Mesothelial cell of epicardium (in vitro differentiated cells): Measurements from ENCODE around the gene MROH2A. TPM values are rescaled to one million over a fixed set of nuclear protein-coding genes. Genes with fewer than 3 reads are reported as not detected.
A peak's percentile ranks its signal among the peaks of the same experiment; 100 is the strongest.

ENCODE experiments used
- DNase-seq, 2 experiments: peaks; one replicate each; pipeline ENCODE4 v3.0.0; 2021; ENCODE audit warnings: low spot score in 2 of 2; ENCODE audit not compliant: unreplicated experiment in 2 of 2
- H3K27ac Mint-ChIP-seq: 2 replicates; pipeline ENCODE4 v1.8.0; 2021; ENCODE audit warnings: mixed read lengths
- H3K27me3 Mint-ChIP-seq: 2 replicates; pipeline ENCODE4 v1.8.0; 2021; ENCODE audit warnings: low read depth, mixed read lengths
- H3K36me3 Mint-ChIP-seq: 2 replicates; pipeline ENCODE4 v1.8.0; 2021; ENCODE audit warnings: mixed read lengths
- H3K4me1 Mint-ChIP-seq: 2 replicates; pipeline ENCODE4 v1.8.0; 2021; ENCODE audit warnings: mixed read lengths
- H3K4me3 Mint-ChIP-seq: 2 replicates; pipeline ENCODE4 v1.8.0; 2021; ENCODE audit warnings: mild to moderate bottlenecking, moderate library complexity, mixed read lengths
- H3K9me3 Mint-ChIP-seq: 2 replicates; pipeline ENCODE4 v1.8.0; 2021; ENCODE audit warnings: mixed read lengths
- total RNA-seq: library from RNA; stranded (reverse); gene quantifications from 3 replicates; pipeline ENCODE4 v1.2.1, GENCODE V29; 2021
- TF ChIP-seq, protein P1 (sequence below): fragments of 200-600 bp; sonication (generic); IDR thresholded peaks from one replicate; pipeline ENCODE4 v1.5.0; 2021; ENCODE audit warnings: antibody characterized with exemption; ENCODE audit not compliant: unreplicated experiment

The MROH2A gene
- total RNA-seq, 1 donor from 2014 or later, result not detected

DNA sequence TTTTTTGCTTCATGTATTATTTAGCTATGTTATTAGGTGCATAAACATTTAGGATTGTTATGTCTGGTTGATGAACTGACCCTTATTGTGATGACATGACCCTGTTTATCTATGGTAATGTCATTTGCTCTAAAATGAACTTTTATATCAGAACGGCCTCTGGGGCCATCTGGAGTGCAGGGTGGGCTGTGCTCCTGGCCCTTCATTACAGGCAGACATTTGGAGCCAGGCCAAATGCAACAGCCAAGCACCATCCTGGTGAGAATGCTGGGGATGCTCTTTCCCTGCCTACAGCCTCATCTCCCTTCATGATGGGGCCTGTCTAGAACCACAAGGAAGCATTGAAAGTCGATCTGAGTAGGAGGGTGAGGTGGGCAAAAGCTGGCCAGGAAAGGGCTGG is 38.2 kb downstream of the MROH2A start:
- H3K27me3 Mint-ChIP-seq, result peaks cover 16% of the 10 kb centered on the region
- peaks cover 3% of the 10 kb centered on the region for H3K36me3 Mint-ChIP-seq
- peaks cover 15% of the 10 kb centered on the region for H3K9me3 Mint-ChIP-seq
- no peak overlapping the region for H3K4me3 Mint-ChIP-seq
- peaks cover 18% of the 10 kb centered on the region for H3K4me1 Mint-ChIP-seq
- H3K27ac Mint-ChIP-seq, result peak overlapping the region; percentile 83
- no peak for DNase-seq
- TF ChIP-seq, protein P1, sequence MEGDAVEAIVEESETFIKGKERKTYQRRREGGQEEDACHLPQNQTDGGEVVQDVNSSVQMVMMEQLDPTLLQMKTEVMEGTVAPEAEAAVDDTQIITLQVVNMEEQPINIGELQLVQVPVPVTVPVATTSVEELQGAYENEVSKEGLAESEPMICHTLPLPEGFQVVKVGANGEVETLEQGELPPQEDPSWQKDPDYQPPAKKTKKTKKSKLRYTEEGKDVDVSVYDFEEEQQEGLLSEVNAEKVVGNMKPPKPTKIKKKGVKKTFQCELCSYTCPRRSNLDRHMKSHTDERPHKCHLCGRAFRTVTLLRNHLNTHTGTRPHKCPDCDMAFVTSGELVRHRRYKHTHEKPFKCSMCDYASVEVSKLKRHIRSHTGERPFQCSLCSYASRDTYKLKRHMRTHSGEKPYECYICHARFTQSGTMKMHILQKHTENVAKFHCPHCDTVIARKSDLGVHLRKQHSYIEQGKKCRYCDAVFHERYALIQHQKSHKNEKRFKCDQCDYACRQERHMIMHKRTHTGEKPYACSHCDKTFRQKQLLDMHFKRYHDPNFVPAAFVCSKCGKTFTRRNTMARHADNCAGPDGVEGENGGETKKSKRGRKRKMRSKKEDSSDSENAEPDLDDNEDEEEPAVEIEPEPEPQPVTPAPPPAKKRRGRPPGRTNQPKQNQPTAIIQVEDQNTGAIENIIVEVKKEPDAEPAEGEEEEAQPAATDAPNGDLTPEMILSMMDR, result no peak

- peak overlapping the region; percentile 83 for H3K27ac Mint-ChIP-seq
- H3K27me3 Mint-ChIP-seq, result peaks cover 14% of the 10 kb centered on the region
- no peak for DNase-seq
- peaks cover 15% of the 10 kb centered on the region for H3K9me3 Mint-ChIP-seq
- H3K4me1 Mint-ChIP-seq, result peaks cover 18% of the 10 kb centered on the region
- TF ChIP-seq, protein P1, result no peak
- no peak overlapping the region for H3K4me3 Mint-ChIP-seq
- H3K36me3 Mint-ChIP-seq, result peaks cover 3% of the 10 kb centered on the region
Observed at GRCh38 chr2:233816771-233817170, 38.6 kb downstream of the MROH2A start.

GRCh38 chr2:233817361-233817911 is 39.3 kb downstream of the MROH2A start:
- no peak overlapping the region for H3K4me3 Mint-ChIP-seq
- peaks cover 18% of the 10 kb centered on the region for H3K4me1 Mint-ChIP-seq
- H3K27ac Mint-ChIP-seq, result peak overlapping the region; percentile 57
- peaks cover 15% of the 10 kb centered on the region for H3K9me3 Mint-ChIP-seq
- H3K36me3 Mint-ChIP-seq, result peaks cover 3% of the 10 kb centered on the region
- TF ChIP-seq, protein P1, result no peak
- peaks cover 9% of the 10 kb centered on the region for H3K27me3 Mint-ChIP-seq
- peak in 1 of 2 experiments; percentile 6 for DNase-seq

DNA sequence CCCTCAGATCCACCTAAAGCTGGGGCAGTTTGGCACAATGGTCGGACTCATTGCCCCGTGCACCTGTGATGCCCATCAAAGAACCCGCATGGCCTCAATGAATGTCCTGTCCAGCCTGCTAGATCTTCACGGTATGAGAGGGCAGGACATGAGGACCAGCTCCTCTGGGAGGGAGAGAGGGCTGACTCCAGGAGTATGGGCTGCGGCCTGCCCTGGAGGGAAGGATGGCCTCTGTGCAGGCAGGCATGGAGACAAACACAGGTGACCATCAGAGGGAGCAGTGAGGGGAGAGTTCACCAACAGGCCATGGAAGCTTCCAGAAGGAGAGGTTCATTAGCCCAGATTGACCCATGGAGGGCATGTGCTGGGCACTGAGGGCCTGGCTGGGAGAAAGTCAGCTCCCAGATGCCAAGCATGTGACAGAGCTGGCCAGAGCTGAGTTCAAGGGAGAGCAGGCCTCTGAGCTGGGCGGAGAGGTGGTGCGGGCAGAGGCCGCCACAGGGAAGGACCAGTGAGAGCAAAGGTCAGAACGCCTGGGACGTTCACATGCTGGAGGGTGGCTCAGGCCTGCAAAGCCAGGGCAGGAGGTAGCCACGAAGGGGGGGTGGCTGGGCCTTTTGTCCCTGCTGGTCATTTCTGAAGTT is 40.0 kb downstream of the MROH2A start:
- peak in 1 of 2 experiments; percentile 24 for DNase-seq
- Mint-ChIP-seq H3K4me1 (peaks cover 18% of the 10 kb centered on the region), H3K27ac (no peak overlapping the region), H3K9me3 (peaks cover 15% of the 10 kb centered on the region), H3K36me3 (peaks cover 3% of the 10 kb centered on the region), H3K4me3 (no peak overlapping the region), H3K27me3 (peaks cover 7% of the 10 kb centered on the region)
- TF ChIP-seq, protein P1, result no peak

GRCh38 chr2:233818639-233819621 is 40.8 kb downstream of the MROH2A start:
- Mint-ChIP-seq H3K4me1 (peaks cover 18% of the 10 kb centered on the region), H3K9me3 (peaks cover 15% of the 10 kb centered on the region), H3K36me3 (peaks cover 3% of the 10 kb centered on the region), H3K27me3 (peaks cover 7% of the 10 kb centered on the region), H3K27ac (no peak overlapping the region), H3K4me3 (no peak overlapping the region)
- TF ChIP-seq, protein P1, result no peak
- peak in 1 of 2 experiments; percentile 21 for DNase-seq
